Loucy (cell line): ENCODE results near the gene TFCP2L1.

Source experiments
- H2AFZ ChIP-seq: fragments of 200-600 bp; sonication (generic); 2 replicates; pipeline ENCODE4 v1.6.0; 2016; ENCODE audit warnings: antibody characterized with exemption, mild to moderate bottlenecking, low read length, moderate library complexity
- H3F3A ChIP-seq: fragments of 200-600 bp; 2 replicates; pipeline ENCODE4 v1.6.0; 2016; ENCODE audit warnings: antibody characterized with exemption, low read depth, mild to moderate bottlenecking
- H3K27me3 ChIP-seq: fragments of 200-600 bp; sonication (generic); 2 replicates; pipeline ENCODE4 v1.6.1; 2014; ENCODE audit warnings: low read length, mild to moderate bottlenecking; ENCODE audit not compliant: insufficient read depth, poor library complexity, severe bottlenecking
- H3K36me3 ChIP-seq: fragments of 200-600 bp; sonication (generic); 2 replicates; pipeline ENCODE4 v1.6.1; 2016; ENCODE audit warnings: low read length; ENCODE audit not compliant: insufficient read depth
- H3K4me1 ChIP-seq: fragments of 200-600 bp; sonication (generic); 2 replicates; pipeline ENCODE4 v1.5.1; 2014; ENCODE audit warnings: low read length, mild to moderate bottlenecking; ENCODE audit not compliant: insufficient read depth, poor library complexity, severe bottlenecking
- H3K4me2 ChIP-seq: fragments of 200-600 bp; sonication (generic); 2 replicates; pipeline ENCODE4 v1.6.0; 2014; ENCODE audit warnings: antibody characterized with exemption, low read length, low read depth, mild to moderate bottlenecking; ENCODE audit not compliant: poor library complexity, severe bottlenecking
- H3K4me3 ChIP-seq: fragments of 200-600 bp; sonication (generic); 2 replicates; pipeline ENCODE4 v1.5.1; 2014; ENCODE audit warnings: low read length, mild to moderate bottlenecking, mixed read lengths; ENCODE audit not compliant: poor library complexity, severe bottlenecking
- H3K79me2 ChIP-seq: fragments of 200-600 bp; sonication (generic); 2 replicates; pipeline ENCODE4 v1.6.1; 2014; ENCODE audit warnings: low read length; ENCODE audit not compliant: insufficient read depth
- H3K9ac ChIP-seq: fragments of 200-600 bp; sonication (generic); 2 replicates; pipeline ENCODE4 v1.6.0; 2014; ENCODE audit warnings: mild to moderate bottlenecking, low read depth, low read length, moderate library complexity; ENCODE audit not compliant: poor library complexity, severe bottlenecking
- H3K9me2 ChIP-seq: fragments of 200-600 bp; sonication (generic); replicated peaks from 2 replicates; pipeline ENCODE4 v1.6.1; 2016; ENCODE audit warnings: low read depth, low read length, mixed read lengths
- H3K9me3 ChIP-seq: fragments of 200-600 bp; sonication (generic); 2 replicates; pipeline ENCODE4 v1.6.1; 2014; ENCODE audit warnings: mild to moderate bottlenecking, antibody characterized with exemption, low read length, low read depth; ENCODE audit not compliant: insufficient read depth
- H4K20me1 ChIP-seq: fragments of 200-600 bp; sonication (generic); 2 replicates; pipeline ENCODE4 v1.6.0; 2014; ENCODE audit warnings: antibody characterized with exemption, low read length, mild to moderate bottlenecking; ENCODE audit not compliant: insufficient read depth, poor library complexity, severe bottlenecking
- CTCF ChIP-seq: fragments of 200-600 bp; sonication (generic); conservative IDR thresholded peaks from 2 replicates; pipeline ENCODE4 v1.5.1; 2014; ENCODE audit warnings: mild to moderate bottlenecking, antibody characterized with exemption, low read length
- EZH2phosphoT487 ChIP-seq: fragments of 200-600 bp; IDR thresholded peaks from 2 replicates; pipeline ENCODE4 v1.6.1; 2018; ENCODE audit warnings: antibody characterized with exemption, mild to moderate bottlenecking, moderate library complexity, borderline replicate concordance

TFCP2L1 gene

DNA sequence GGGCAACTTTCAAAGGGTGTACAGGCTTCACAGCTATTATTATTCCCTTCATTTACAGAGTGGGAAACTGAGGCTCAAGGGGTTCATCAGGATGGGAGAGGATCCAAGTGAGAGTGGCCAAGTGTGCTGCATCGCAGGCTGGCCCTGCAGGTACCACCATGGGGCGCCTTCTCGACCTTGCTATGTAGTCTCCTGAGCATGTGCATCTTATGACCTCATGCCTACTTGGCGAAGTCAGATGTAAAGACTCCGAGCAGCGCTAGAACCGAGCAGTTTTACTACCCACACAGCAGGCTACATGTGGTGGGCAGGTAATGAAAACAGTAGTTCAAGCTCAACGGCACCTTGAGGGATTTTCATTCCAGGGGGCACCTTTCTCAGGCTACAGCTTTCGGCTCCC, 42.0 kb downstream of the TFCP2L1 start:
- no peaks in the 10 kb centered on the region for H3K9me3 ChIP-seq
- H3F3A ChIP-seq: no peaks in the 10 kb centered on the region
- no peaks in the 10 kb centered on the region for H3K36me3 ChIP-seq
- H4K20me1 ChIP-seq: no peaks in the 10 kb centered on the region
- no peaks in the 10 kb centered on the region for H3K79me2 ChIP-seq
- H3K9ac ChIP-seq: no peak overlapping the region
- no peak overlapping the region for H2AFZ ChIP-seq
- TF ChIP-seq CTCF: no peak
- no peak for TF ChIP-seq EZH2phosphoT487
- H3K4me1 ChIP-seq: no peaks in the 10 kb centered on the region
- H3K9me2 ChIP-seq: no peaks in the 10 kb centered on the region
- no peak overlapping the region for H3K4me2 ChIP-seq
- H3K27me3 ChIP-seq: no peaks in the 10 kb centered on the region
- no peak overlapping the region for H3K4me3 ChIP-seq

DNA sequence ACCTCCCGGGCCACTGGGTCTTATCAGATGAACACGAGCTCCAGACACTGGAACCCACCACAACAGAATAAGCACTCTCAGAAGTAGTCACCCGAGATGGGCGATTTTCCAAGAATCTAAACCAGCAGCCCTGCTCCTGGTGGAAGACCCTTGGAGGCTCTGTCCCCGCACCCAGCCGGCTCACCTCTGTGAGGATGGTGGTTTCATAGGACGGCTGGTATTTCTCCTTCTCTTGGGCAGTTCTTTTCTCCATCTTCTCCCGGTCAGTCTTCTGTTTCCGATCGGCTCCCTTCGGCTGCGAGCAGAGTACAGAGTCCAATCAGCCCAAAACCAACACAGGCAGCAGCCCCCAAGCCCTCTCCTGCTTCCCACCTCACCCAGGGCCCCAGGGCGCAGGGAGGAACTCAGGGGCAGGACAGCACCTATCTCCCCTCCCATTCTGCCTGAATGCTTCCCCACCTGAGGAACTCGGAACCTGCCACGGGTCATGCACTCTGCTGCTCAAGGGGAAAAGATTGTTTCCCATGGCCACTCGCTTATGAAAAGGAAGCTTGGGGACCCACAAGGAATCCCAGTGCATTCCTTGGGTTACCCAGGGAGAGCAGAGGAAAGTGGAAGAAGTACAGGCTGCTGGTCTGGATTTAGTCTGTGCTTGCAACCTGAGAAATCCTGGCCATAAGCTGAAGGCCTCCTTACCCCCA, 42.7 kb downstream of the TFCP2L1 start:
- TF ChIP-seq EZH2phosphoT487 (no peak), CTCF (no peak)
- Histone ChIP-seq H3K4me2 (no peak overlapping the region), H3K79me2 (no peaks in the 10 kb centered on the region), H3K4me1 (no peaks in the 10 kb centered on the region), H2AFZ (no peak overlapping the region), H3F3A (no peaks in the 10 kb centered on the region), H3K4me3 (no peak overlapping the region), H4K20me1 (no peaks in the 10 kb centered on the region), H3K36me3 (no peaks in the 10 kb centered on the region), H3K9ac (no peak overlapping the region), H3K9me2 (no peaks in the 10 kb centered on the region), H3K27me3 (no peaks in the 10 kb centered on the region), H3K9me3 (no peaks in the 10 kb centered on the region)

- no peak overlapping the region for H3K4me3 ChIP-seq
- no peaks in the 10 kb centered on the region for H4K20me1 ChIP-seq
- H3K27me3 ChIP-seq: no peaks in the 10 kb centered on the region
- no peaks in the 10 kb centered on the region for H3K9me2 ChIP-seq
- no peak overlapping the region for H3K9ac ChIP-seq
- H3K9me3 ChIP-seq: no peaks in the 10 kb centered on the region
- H3K36me3 ChIP-seq: no peaks in the 10 kb centered on the region
- H3F3A ChIP-seq: no peaks in the 10 kb centered on the region
- no peak overlapping the region for H2AFZ ChIP-seq
- no peak for TF ChIP-seq EZH2phosphoT487
- TF ChIP-seq CTCF: no peak
- H3K4me2 ChIP-seq: no peak overlapping the region
- no peaks in the 10 kb centered on the region for H3K4me1 ChIP-seq
- H3K79me2 ChIP-seq: no peaks in the 10 kb centered on the region
Measured at GRCh38 chr2:121241466-121241865, 43.5 kb downstream of the TFCP2L1 start.
